RPMI8226 (cell line): ENCODE measurements around the gene LMF2.

Experiments
- DNase-seq: peaks from one replicate; pipeline ENCODE4 v3.0.0-alpha.2; 2015

LMF2 gene

GRCh38 chr22:50481045-50481439 lies 26.5 kb downstream of the LMF2 start:
- no peak for DNase-seq

- no peak for DNase-seq
These were observed 27.8 kb downstream of the LMF2 start for GRCh38 chr22:50479721-50480120.

- no peak for DNase-seq
These were observed 29.6 kb downstream of the LMF2 start for GRCh38 chr22:50477923-50478322.

- DNase-seq = no peak
These were observed 30.6 kb downstream of the LMF2 start for GRCh38 chr22:50476868-50477267.

DNA sequence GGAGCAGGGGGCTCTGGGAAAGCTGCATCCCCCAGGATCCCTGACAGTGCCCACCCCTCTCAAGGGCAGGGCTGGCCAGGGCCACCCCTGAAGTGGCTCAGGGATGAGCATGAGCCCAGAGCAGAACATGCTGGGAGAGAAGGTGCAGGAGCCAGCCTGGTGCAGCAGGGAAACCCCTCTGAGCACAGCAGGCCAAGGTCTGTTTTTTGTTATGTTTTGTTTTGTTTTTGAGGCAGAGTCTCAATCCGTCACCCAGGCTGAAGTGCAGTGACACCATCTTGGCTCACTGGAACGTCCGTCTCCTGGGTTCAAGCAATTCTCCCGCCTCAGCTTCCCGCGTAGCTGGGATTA lies 31.9 kb downstream of the LMF2 start:
- no peak for DNase-seq

DNA sequence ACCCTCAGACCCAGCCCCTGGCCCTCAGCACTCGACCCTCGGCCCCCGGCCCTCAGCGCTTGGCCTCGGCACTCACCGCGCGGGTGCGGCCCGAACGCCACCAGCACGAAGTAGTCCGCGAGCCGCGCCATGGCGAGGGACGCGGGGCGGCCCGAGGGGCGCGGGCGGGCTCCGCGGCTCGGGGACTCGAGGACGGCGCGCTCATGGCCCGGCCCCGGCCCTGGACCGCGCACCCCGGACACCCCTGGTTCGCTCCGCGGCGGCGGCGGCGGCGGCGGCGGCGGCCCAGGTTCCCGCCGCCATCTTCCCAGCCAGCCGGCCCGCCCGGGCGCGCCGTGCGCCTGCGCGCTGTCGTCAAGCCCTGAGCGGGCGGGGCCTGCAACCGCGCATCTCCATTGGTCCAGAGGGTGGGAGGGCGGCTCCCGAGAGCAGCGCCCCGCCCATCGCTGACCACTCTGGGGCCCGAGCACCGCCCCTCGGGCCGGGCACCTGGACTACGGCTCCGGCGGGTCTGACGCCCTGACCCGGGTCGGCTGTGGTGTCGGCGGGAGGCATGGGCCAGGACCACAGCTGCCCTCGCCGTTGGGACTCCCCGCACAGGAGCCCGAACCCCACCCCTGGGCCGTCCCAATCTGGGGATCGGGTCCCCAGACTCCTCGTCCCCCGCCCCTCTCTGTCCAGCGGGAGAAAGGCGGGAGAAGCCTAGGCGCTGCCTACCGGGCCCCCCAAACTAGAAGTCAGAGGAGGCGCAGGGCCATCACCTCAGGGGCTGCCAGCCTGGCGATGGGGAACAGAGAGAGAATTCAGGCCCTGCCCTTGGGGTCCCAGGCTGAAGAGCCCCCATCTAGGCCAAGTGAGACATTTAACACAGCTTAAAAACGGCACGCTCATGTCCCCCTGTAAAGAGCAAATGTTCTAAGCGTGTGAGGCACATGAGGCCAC lies 32.5 kb downstream of the LMF2 start, which contains the start of gene SBF1:
Gene SBF1, minus strand, starts transcription at position 326 of the 942 bp plus-strand sequence. Its CDS starts 195 bp downstream, at position 131.
- DNase-seq = peak; percentile 94

DNA sequence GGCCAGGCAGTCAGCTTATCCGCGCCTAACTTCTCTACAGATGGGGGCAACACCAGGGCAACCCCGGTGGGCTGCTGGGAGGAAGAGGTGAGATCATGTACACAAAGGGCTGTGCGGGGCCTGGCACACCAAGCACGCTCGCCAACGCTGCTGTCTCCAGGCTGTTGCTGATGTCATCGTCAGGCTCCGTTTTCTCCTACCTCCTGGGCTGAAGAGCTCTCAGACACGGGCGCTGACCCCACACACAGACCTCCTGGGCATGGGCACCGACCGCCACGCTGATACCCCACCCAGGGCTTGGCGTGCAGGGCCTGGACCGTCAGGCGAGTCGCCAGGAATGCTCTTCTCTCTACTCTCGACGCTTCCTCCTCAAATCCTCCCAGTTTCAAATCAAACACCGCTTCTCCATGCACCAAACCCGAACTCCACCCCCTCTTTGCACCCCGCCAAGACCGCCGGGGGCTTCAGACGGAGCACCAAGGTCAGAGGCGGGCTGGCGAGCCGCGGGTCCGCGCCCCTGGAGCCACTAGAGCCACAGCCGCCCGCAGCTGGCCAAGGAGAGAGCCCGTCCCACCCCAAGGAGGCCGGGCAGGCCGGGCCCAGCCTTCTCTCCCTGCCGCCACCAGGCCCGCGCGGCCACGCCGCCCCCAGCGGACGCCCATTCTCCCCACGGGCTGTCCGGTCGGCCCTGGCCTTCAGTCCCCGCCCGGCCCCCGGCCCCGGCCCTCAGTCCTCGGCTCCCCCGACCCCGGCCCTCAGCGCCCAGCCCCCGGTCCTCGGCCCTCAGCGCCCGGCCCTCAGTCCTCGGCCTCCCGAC lies 33.4 kb downstream of the LMF2 start:
- peak; percentile 48 for DNase-seq

DNA sequence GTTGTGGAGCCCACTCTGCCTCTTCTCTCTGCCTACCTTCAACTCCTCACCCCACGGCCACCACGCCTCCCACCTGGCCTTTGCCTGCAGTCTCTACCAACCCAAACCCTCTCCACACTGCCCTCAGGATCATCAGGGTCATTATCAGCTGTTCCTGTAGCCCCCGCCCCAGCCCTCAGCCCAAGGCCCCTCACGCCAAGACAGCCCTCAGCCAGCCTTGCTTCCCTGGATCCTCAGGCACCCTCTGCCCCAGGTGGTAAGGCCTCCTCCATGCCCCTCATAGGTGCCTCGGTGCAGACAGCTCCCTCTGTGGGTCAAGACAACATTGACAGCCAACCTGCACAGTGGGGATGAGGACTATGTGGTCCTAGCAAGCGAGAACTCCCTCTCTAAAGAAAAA lies 34.4 kb downstream of the LMF2 start:
- DNase-seq = peak; percentile 67

DNA sequence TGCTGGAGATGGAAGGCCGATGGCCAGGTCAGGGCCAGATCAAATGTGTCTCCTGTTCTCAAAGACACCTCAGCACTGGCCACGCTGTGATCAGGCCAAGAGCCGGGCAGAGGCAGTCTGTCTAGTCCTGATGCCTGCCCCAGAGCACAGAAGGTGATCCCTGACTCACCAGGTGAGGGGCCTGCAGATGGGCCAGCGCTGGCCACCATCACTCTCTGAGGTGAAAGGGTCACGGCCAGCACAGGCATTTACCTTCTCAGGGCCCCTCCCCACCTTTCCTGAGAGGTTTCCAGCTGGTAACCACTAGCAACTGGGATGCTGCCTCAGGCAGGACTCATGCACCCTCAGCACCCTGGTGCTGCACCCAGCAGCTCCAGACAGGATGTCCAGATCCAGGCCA lies 35.5 kb downstream of the LMF2 start:
- DNase-seq = no peak

DNA sequence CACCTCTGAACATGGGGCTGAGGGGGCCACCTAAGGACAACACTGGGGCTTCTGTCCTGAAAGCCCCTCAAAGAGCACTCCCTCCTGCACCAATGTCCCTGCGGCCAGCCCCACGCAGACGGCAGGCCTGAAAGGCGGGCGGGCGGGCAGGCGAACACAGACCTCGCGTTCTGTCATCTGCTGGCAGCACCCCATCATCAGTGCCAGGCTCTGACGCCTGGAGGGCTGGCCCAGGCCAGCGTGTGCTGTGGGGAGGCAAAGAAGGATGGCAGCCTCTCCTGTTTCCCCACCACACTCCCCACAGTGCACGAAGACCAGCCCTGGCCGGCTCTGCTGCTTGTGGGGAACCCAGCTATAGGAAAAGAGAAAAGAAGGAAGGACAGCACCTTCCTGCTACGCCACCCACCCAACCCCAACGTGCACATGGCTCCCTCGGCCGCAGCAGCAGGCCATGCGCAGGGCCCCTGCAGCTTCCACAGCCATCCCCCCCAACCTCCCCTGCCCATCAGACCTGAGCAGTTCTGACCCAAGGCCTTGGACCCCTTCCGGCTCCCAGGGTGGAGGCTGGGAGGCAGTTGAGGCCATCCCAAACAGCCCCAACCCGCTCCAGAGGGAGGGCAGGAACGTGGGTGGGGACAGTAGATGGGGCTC lies 36.2 kb downstream of the LMF2 start:
- DNase-seq = no peak

DNA sequence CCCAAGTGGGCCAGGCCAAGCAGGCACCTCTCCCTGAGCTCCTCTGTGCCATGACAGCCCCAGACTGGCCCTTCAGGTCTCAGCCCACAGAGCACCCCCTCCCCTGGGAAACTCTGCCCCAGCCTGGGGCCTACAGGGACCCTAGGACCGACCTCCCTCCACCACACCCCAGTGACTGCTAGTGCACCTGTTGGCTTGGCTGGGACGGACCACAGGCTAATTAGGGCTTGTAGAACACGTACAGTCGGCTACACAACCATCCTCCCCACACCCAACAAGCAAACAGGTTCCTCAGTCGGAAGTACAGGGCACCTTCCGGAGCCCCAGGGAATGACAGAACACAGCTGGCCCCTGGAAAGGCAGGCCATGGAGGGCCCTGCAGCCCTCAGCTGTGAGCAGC lies 37.0 kb downstream of the LMF2 start:
- peak; percentile 75 for DNase-seq

- peak; percentile 98 for DNase-seq
These were observed 37.9 kb downstream of the LMF2 start for GRCh38 chr22:50469377-50470305.

GRCh38 chr22:50468626-50469025 lies 38.9 kb downstream of the LMF2 start:
- no peak for DNase-seq

- DNase-seq = no peak
These were observed 39.6 kb downstream of the LMF2 start for GRCh38 chr22:50467773-50468440.

GRCh38 chr22:50467341-50467740 lies 40.2 kb downstream of the LMF2 start:
- no peak for DNase-seq

DNA sequence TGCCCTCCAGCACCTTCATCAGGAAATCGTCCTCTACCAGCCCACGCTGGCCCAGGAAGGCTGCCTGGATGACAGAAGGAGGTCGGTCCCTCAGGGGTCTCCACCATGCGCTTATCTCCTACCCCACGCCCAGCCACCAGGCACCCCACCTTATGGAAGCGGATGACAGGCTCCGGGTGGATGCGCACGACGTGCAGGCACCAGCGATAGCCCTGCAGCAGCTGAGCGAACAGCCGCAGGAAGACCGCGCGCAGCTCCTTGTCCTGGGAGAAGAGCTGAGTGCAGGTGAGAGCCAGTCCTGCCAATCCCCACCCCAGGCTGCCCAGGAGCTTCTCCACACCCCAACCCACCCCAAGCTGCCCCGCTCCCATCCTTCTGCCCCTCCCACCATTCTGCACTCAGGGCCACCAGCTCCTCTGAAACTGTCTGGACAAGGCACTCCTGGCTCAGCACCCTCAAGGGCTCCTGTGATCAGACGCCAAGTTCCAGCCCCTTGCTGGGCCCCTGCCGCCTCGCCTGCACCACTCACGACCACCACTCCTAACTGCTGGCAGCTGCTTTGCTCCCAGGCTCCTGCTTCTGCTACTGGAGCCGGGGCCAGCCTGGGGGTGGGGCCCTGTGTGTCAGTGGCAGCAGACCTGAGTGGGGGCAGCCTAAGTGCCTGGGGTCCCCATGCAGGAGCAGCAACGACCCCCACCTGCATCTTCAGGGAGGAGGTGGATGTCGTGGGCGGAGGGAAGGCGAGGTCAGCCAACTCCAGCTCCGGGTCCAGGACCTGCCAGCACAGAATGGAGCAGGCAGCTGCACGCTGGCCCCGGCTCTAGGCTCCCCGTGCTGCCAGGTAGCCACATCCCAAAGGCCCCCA lies 42.2 kb downstream of the LMF2 start:
- no peak for DNase-seq

DNA sequence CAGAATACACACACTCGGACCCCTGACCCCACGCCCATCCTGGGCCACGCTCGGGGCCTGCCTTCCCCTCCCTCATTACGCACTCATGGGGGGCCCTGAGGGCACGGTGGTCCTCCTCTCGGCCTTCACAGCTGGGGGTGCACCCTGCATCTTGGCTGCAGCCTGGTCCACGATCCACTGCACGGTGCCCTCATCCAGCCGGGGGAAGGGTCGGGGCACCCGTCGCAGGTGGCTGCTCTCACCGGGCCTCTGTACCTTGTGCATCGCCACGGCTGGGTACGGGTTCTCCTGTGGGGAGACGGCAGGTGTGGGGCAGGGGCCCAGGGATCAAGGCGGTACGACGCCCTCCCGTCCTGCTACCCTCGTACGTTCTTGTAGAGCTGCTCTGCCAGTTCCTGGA lies 43.1 kb downstream of the LMF2 start:
- DNase-seq = no peak

DNA sequence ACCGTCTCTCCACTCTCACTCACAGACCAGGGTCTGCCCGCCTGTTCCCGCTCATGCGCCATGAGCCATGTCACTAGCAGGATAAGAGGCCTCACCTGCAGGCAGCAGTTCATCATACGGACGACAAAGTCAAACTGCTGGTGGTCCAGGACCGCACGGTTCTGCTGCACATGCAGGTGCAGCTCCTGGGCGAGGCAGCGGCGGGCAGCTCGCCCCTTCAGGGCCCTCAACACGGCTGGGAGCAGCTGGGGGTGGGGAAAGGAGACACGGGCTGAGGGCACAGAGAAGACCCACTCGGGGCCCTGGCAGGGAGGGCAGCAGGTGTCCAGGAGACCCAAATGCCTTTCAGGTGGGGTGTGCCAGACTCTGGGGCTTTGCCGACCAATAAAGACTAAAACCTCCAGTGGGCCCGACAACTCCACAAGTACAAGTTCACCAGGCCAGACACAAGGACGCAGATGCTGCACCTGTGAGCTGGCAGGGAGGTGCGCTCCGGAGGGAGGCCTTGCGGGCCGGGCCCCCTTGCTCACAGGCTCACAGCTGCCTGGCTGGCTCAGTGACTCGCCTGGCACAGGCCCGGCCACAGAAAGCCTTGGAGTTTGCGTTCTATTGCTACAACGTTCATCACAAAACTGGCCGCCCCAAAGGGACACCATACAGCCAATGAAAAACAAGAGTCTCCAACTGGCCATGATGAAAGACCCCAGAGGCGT lies 44.2 kb downstream of the LMF2 start:
- DNase-seq = no peak

- no peak for DNase-seq
These were observed 45.4 kb downstream of the LMF2 start for GRCh38 chr22:50461979-50462540.

DNA sequence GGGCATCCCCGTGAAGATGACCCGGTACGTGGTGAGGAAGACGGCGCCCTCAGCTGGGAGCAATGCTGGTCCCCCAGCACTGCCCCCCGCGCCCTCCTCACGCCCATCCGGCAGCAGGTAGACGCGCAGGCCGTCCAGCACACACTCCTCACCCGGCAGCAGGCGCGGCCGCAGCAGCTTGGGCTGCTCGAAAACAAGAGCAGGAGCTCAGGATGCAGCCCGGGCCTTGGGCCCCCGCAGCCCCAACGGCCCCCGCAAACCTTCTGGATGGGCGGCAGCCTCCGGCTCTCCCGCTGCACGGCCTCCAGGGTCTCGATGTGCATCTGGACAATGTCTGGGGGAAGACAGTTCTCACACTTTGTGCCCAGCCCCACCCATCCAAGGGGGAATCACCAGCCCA lies 46.0 kb downstream of the LMF2 start:
- no peak for DNase-seq
